GM19397 (cell line): Measurements from ENCODE around the gene CNN1.

Experiments
- ATAC-seq: cut with Tn5 transposase; IDR thresholded peaks from one replicate; pipeline ENCODE4 v1.9.1; 2021; ENCODE audit warnings: mild to moderate bottlenecking, moderate library complexity; ENCODE audit not compliant: unreplicated experiment

The CNN1 gene

DNA sequence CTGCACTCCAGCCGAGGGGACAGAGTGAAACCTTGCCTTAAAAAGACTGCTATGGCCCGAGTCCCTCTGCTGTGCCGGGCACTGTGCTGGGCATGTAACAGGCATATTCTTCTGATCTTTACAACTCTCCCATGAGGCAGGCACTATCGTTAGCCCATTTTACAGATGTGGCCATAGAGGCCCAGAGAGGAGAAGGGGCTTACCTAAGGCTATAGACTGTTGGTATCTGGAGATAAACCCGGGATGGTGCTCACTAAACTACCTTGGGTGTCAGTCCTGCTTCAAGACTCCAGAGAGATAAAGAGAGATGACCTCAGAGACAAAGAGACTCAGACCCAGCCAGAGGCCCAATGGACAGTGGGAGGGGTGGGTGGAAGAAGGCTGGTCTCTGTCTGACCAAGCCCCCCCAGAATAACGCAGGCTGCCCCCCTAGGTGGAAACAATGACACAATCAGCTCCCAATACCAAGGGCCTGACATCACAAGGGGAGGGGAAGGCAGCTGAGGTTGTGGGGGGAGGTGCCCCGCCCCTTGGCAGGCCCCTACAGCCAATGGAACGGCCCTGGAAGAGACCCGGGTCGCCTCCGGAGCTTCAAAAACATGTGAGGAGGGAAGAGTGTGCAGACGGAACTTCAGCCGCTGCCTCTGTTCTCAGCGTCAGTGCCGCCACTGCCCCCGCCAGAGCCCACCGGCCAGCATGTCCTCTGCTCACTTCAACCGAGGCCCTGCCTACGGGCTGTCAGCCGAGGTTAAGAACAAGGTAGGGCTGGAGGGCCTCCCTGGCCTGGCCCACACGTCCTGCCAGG is at the start of gene CNN1:
CNN1 (plus strand) TSS at position 620 of the 805 bp plus-strand sequence; CDS start at position 697, 77 bp downstream.
- ATAC-seq = no peak

GRCh38 chr19:11489378-11489777 is 49.3 kb upstream of the CNN1 start:
- no peak for ATAC-seq

DNA sequence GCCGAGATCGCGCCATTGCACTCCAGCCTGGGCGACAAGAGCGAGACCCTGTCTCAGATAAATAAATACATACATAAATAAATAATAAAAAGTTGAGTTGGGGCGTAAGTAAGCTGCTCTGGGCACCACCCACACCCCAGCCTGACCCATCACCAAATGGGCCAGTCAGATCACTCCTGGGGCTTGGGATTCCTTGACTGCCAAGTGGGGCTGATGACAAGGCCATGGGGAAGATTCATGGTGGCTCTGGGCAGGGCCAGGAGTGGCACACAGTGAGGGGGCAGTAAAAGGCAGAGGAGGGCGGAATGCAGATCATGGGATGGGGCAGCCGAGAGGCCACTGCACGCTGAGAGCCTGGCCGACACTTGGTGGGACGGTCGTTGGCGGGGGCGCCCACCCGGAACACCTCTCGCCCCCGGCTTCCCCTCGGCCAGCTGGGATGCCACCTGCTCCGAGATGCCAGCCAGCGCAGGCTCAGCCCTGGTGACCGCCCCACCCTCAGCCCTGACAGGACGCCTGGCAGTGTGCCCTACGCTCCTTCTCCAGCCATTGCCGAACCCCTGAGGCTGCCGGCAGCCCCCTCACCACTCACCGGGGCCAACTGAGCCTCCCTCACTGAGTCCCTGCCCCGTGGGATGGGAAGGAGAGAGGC is 43.9 kb upstream of the CNN1 start:
- ATAC-seq = no peak

- ATAC-seq = no peak
Observed at GRCh38 chr19:11495481-11495880, 43.2 kb upstream of the CNN1 start.

DNA sequence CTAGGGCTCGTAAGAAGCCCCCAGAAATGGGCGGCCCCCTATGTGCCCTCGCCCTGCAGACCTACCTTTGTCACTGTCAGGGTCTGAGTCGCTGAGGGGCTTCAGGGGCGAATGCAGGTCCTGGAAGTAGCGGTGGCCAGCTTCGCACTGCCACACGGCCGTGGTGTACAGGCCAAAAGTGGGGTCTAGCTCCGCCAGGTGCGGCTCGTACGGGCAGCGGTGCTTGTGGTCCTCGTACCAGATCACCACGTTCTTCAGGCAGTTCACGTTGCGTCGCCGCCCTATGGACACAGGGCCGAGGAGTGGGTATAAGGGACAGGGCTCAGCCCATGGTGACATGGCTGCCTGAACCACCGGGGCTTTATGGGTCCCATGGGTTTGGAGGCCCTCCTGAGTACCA is 42.8 kb upstream of the CNN1 start:
- no peak for ATAC-seq

DNA sequence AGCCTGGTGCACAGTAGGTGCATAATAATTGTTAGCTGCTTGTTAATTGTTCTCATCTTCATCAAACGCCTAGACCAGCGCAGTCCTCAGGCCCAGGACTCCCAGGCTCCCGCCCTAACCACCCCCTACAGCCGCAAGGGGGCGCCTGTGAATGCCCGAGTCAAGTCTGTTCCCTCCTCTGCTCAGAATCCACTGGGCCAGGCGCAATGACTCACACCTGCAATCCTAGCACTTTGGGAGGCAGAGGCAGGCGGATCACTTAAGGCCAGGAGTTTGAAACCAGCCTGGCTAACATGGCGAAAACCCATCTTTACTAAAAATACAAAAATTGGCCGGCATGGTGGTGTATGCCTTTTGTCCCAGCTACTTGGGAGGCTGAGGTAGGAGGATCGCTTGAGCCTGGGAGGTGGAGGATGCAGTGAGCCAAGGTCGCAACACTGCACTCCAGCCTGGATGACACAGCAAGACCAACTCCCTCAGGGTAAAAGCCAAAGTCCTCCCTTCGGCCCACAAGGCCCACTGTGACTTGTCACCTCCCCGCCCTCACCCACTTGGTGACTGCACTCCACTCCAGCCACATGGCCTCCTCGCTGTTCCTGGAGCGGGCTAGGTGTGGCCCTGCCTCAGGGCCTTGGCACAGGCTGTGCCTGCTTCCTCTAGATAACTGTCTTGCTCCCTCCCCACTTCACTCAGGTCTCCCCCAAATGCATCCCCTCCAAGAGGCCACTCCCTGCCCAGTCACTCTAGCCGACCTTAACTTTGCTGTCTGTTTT is 42.1 kb upstream of the CNN1 start:
- ATAC-seq = no peak

GRCh38 chr19:11499220-11499726 is 39.4 kb upstream of the CNN1 start:
- no peak for ATAC-seq

GRCh38 chr19:11499890-11500420 is 38.7 kb upstream of the CNN1 start:
- no peak for ATAC-seq

DNA sequence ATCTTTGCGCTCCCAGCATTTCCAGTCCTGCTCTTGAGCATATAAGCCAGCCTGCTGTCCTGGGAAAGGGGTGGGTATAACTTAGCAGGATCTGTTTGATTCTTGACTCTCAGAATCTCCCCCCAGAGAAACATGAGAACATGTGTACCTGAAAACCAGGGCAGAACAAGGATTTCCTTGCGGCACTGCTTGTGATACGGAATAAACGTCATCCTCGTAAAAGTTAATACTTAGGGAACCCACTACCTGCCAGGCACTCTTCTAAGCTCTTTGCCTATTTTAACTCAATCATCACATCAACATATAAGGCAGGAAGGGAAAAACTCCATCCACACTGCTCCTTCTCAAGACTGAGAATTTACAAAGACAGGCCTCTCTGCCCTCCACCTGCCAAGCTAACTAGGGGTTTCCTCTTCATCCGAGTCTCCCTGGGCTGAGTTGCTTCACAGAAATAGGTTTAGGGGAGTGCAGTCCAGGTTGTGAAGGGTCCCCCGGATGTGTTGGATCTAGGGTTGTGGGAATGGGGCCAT is 34.1 kb upstream of the CNN1 start:
- no peak for ATAC-seq

GRCh38 chr19:11505032-11505503 is 33.6 kb upstream of the CNN1 start:
- peak; percentile 84 for ATAC-seq

- peak; percentile 59 for ATAC-seq
Observed at GRCh38 chr19:11505504-11506100, 33.0 kb upstream of the CNN1 start, which contains the start of gene ZNF653. TSS of gene ZNF653 (minus strand) at chr19:11505839. CDS start at chr19:11505786, 53 bp downstream.

DNA sequence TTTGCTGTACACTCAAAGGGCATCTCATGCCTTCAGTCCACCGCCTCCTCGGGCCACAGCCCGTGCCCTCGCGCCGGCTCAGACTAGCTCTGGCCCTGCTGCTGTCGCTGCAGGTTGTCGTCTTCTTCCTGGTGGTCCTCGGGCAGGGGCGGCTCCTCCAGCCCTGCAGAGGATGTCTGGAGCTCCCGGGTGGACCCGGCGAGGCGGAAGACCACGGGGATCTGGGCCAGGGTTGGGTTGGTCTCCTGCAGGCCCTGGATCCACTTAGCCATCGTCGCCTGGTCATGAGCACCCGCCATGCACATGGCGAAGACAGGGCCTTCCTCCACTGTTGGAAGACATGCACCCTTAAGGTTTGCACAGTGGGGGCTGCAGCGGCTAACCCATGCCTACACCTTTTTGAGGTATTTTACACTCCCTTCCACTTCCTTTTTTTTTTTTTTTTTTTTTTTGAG is 32.5 kb upstream of the CNN1 start:
- peak; percentile 19 for ATAC-seq

DNA sequence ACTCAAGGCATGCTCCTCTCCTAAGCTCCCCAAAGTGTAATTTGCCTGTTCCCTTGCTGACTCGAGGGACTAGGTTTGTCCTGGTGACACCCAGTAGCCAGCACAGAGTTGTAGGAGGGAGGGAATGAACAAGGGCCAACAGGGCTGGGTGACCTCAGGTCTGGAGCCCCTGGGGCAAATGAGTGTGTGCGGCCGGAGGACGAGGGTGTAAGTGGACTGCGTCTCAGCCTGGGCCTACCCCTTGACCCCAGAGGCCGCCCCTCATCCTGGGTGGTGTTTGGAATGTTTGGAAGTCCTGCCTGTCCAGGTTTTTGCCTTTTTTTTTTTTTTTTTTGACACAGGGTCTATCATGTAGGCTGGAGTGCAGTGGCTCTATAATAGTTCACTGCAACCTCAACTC is 31.7 kb upstream of the CNN1 start:
- no peak for ATAC-seq

- no peak for ATAC-seq
Observed at GRCh38 chr19:11507370-11508078, 31.1 kb upstream of the CNN1 start.

DNA sequence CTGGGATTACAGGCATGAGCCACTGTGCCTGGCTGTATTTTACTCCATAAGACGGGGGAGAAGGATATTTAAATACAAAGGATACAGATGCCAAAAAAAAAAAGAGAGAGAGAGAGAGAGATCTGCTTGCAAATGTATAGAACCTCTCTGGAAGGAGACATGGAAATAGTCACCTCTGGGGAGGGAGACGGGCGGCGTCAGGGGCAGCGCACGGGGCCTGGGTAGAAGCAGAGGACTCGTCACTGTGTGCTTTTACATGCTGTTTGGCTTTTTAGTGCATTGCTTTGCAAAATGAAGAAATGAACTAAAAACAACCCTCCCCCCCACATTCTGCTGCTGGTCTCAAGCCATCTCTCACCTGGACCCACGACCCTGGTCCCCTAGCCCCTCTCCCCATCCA is 28.2 kb upstream of the CNN1 start:
- no peak for ATAC-seq

- no peak for ATAC-seq
Observed at GRCh38 chr19:11513946-11514345, 24.7 kb upstream of the CNN1 start.

DNA sequence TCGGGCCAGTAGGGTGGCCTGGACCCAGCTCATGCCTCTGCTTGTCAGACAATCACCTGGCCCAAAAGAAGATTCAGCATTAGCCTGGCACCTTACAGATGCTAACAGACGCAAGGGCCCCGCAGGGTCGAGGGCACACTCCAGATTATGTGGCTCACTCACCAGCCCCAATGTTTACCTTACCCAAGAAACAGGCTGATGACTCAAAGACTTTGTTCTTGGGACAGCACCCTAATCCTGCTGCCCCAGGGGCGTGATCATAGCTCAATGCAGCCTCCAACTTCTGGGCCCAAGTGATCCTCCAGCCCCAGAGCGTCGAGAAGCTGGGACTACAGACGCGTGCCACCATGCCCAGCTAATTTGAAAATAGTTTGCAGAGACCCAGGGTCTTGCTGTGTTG is 19.5 kb upstream of the CNN1 start:
- ATAC-seq = no peak

GRCh38 chr19:11528551-11529341 is 9.9 kb upstream of the CNN1 start, which contains the start of gene ECSIT:
TSS of gene ECSIT (minus strand) at chr19:11529134. CDS start at chr19:11519170, 9,964 bp downstream.
- peak; percentile 95 for ATAC-seq

GRCh38 chr19:11530432-11530831 is 8.2 kb upstream of the CNN1 start:
- no peak for ATAC-seq
